HL-60/S4 treated with retinoic acid at 250 ng/mL for 4 days and 3 days (cell line): ENCODE data around the gene PPOX.

Source experiments
- in situ Hi-C: fragments of 300-500 bp; cut with MboI; formaldehyde crosslinking; loops from 2 replicates; pipeline ENCODE4 v1.7.0; 2022; ENCODE audit warnings: low sequenced_read_pairs

PPOX gene

GRCh38 chr1:161175771-161176453, 9.7 kb downstream of the PPOX start:
- in situ Hi-C loops, result no loop called here

GRCh38 chr1:161176468-161177111, 10.4 kb downstream of the PPOX start:
- in situ Hi-C loops, result no loop called here

GRCh38 chr1:161177112-161177935, 11.1 kb downstream of the PPOX start, which contains the start of gene B4GALT3:
Gene B4GALT3, minus strand, starts transcription at chr1:161177507. Its CDS starts 1,447 bp downstream, at chr1:161176060.
- in situ Hi-C loops, result no loop called here

- in situ Hi-C loops, result no loop called here
Observed at GRCh38 chr1:161177936-161178244, 11.7 kb downstream of the PPOX start.

DNA sequence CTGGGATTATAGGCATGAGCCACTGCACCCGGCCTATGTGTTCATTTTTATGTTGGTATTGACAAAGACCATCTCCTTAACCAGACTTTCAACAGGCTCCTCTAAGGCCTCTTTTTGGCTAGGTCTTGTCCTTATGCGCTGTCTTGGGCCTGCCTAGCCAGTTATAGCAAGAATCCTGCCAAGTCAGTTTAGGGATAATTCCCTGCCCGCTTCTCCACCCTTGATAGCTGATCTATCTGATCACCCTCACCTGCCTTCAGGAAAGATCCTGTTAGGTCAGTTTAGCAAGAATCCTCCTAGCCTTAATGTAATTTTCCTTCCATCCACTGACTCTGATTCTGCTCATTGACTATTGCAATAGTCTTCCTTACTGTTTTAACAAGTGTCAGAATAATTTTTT, 13.5 kb downstream of the PPOX start:
- in situ Hi-C loops, result no loop called here

DNA sequence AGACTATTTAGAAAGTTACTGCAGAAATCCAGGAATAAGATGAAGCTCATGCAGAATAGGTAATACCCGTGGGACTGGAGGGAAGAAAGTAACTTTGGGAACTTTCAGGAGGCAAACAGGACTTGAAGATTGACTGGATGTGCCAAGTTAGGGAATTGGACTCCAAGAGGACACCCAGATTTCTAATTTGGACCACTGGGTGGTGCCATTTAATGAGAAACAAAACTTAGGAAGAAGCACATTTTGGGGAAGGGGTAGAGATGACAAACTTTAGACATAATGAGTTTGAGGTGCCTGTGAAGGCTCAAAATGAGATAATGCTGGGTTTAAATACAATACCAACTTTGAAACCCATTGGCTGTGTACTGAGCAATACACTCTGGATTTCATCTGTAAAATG, 14.4 kb downstream of the PPOX start:
- in situ Hi-C loops, result no loop called here

- in situ Hi-C loops, result no loop called here
Observed at GRCh38 chr1:161182214-161182613, 16.0 kb downstream of the PPOX start.

- in situ Hi-C loops, result no loop called here
Observed at GRCh38 chr1:161185282-161185682, 19.1 kb downstream of the PPOX start.

- in situ Hi-C loops, result no loop called here
Observed at GRCh38 chr1:161185732-161186311, 19.6 kb downstream of the PPOX start.

- in situ Hi-C loops, result no loop called here
Observed at GRCh38 chr1:161187311-161187710, 21.1 kb downstream of the PPOX start.

GRCh38 chr1:161188381-161188780, 22.2 kb downstream of the PPOX start:
- in situ Hi-C loops, result no loop called here

DNA sequence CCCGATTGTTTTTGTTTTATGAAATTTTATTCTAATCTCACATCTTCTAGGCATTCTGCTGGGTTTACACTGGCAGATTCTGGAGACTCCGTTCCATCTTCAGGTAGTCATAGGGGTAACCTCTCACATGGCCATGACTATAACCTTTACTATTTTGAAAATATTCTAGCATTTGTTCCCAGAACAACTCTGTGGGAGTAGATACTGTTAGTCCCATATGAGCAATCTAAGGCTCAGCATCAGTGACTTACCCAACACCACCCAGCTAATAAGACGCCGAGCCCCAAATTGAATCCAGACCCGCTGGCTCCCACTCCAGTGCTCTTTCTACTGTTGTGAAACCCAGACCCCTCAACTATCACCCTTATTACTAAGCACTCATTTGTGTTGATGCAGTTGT, 22.8 kb downstream of the PPOX start:
- in situ Hi-C loops, result no loop called here

DNA sequence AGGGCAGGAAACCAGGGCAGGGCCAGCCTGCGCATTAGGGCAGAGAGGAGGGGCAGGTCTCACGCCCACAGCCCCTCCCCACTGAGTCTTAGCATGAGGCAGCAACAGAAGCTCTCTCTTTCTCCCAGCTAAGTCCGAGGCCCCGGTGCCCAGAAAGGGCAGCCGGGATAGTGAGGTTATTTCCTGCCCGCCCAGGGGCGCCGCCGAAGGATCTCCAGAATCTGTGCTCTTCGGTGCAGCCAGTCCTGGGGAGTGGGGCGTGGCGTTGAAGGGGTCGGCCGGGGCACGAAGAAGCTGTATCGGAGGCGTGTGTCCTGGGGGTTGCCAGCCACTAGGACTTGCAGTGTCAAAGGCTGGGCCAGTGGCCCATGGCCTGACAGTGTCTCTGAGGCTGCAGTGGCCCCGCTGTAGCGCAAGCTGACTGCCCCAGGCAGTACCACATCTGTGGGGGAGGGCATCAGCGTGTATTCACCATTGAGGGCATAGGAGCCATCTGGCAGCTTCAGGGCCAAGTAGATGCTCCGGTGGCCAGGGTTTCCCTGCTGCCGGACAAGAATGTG, 24.8 kb downstream of the PPOX start:
- in situ Hi-C loops, result no loop called here

- in situ Hi-C loops, result no loop called here
Observed at GRCh38 chr1:161191971-161192370, 25.7 kb downstream of the PPOX start.

DNA sequence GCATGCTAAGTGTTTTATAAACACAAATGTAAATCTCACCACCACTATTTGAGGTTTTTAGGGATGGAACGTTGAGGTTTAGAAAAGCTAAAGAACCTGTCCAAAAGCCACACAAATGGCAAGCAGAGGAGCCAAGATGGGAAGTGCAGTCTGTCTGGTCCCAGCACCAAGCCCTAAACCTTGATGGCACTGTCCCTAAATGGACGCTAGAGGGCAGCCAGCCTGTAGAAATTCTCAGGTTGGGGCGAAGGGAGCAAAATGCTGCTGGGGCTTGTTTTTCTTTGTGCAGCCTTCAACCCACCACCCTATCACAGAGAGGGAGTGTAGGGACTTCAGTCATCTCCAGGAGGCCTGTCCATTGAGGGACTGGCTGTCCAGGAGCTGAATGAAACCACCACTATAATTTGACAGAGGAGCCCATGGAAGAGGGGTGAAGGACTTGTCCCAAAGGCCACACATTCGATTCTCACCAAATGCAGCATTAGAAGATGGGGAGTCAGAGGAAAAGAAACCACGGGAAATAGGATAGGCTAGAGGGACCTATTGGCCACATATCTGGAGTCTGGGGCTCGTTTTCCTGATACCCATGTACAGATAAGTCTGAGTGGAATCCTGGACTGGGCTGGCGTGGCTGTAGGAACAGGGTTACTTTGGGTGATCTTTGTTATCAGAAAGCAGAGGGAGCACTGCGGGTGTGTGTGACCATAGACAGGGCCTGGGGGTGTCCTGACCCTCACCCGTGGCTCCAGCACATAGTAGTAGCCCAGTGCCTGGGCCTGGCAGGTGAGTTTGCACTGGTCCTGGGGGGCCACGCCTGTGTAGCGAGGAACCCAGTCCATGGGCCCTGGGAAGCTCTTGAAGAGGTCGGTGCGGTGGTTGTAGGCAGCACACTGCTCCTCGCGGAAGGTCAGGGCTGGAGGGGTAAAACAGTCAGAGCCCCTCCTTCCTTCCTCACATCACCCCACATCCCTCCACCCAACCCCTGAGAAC, 26.5 kb downstream of the PPOX start:
- in situ Hi-C loops, result no loop called here

DNA sequence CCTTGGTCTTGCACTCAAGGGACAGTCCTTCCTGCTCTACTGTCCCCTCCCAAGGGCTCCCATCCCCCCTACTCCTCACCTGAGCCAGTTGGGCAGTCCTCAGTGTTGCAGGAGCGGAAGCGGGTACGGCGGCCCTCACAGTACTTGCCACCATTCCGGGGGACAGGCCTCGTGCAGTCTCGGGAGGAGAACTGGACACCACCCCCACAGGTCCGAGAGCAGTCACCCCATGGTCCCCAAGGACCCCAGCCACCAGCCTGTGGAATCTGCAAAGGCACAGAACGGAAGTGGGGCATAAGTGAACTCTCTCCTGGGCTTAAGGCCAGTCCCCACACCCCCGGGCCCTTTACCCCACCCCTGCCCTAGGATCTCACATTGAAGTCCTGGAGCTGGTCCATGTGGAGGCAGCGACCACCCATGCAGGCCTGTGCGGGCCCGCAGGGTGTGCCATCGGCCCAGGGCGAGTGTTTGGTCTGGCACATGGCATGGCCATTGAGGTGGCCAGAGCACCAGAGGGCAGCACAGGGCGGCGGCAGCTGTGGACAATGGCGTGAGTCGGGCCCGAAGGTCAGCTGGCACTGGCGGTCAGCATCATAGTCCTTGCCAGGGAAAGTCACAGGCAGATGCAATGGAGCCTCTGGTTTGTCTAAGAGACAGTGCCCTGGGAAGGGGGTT, 27.5 kb downstream of the PPOX start:
- in situ Hi-C loops, result no loop called here

DNA sequence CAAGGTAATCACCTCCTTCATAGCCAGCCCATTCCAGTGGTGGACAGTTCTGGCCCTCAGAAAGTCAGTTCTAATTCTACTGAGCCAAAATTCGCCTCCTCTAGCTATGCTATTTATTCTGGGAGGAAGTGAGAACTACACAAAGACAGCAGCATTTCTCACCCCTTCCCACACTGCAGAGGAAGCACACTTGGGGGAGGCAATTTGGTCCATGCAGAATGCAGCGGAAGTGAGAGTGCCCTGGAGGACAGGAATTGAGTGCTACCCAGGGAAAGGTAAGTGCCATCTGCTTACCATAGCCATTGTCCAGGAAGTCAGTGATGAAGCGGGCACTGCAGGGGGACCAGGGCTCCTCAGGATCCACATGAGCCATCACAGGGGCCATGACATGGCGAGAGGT, 28.9 kb downstream of the PPOX start:
- in situ Hi-C loops, result no loop called here

DNA sequence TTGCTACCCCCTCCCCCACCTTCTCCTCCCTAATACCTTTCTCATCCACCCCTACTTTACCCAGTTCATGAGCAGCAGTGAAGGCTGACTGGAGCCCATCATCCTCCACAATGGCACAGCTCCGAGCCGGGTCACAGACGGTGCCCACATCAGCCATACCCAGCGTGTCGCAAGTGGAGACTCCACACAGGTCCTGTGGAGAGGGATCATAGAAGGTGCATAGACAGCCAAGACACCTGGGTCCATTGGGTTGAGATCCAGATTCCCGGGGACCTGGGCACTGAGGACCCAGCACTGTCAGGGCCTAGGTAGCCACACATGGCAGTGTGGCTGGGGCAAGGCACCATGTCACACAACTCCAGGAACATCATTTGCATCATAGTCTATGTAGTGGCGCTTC, 29.9 kb downstream of the PPOX start:
- in situ Hi-C loops, result no loop called here
